ENCODE data around the gene EPM2A. TPM values are rescaled to one million over a fixed set of nuclear protein-coding genes. Genes with fewer than 3 reads are reported as not detected.

The EPM2A gene
- total RNA-seq, 1 donor from 2014 or later: 14.0 TPM

DNA sequence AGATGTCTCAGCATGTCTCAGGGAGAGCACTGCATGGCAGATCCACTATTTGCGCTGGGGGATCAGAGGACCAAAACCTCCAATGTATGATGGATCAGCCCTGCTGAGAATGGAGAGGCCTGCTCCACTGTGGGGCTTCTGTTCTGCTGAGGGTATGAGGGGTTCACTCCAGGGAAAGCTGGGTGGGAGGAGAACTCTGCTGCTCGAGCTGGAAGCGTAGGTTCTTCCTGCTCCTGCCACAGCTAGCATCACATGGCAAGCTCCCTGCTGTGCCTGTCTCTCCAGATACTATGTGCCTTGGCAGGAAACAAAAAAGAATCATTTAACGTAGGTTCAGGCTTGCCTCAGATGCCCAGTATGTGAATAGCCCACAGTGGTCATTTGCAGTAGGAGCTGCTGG, 105.8 kb downstream of the EPM2A start:
- TF ChIP-seq POLR2AphosphoS5 (IDR thresholded peaks at IDR 0.05; ENCODE audit: insufficient read depth in 1 of 2, low read depth in 1 of 2): no peak
- no peak for TF ChIP-seq POLR2A (IDR thresholded peaks at IDR 0.05)
- TF ChIP-seq, protein P1, sequence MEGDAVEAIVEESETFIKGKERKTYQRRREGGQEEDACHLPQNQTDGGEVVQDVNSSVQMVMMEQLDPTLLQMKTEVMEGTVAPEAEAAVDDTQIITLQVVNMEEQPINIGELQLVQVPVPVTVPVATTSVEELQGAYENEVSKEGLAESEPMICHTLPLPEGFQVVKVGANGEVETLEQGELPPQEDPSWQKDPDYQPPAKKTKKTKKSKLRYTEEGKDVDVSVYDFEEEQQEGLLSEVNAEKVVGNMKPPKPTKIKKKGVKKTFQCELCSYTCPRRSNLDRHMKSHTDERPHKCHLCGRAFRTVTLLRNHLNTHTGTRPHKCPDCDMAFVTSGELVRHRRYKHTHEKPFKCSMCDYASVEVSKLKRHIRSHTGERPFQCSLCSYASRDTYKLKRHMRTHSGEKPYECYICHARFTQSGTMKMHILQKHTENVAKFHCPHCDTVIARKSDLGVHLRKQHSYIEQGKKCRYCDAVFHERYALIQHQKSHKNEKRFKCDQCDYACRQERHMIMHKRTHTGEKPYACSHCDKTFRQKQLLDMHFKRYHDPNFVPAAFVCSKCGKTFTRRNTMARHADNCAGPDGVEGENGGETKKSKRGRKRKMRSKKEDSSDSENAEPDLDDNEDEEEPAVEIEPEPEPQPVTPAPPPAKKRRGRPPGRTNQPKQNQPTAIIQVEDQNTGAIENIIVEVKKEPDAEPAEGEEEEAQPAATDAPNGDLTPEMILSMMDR (IDR thresholded peaks at IDR 0.05): no peak
- intact Hi-C loops (cut with DNase I): no loop called here
- no peaks in the 10 kb centered on the region for H3K9me3 ChIP-seq
- no peaks in the 10 kb centered on the region for H3K36me3 ChIP-seq
- DNase-seq (ENCODE audit: extremely low spot score in 2 of 2): no peak
- H3K4me3 ChIP-seq: no peak overlapping the region
- no peaks in the 10 kb centered on the region for H3K4me1 ChIP-seq
- H3K27me3 ChIP-seq: no peaks in the 10 kb centered on the region
- H3K27ac ChIP-seq: no peak overlapping the region

DNA sequence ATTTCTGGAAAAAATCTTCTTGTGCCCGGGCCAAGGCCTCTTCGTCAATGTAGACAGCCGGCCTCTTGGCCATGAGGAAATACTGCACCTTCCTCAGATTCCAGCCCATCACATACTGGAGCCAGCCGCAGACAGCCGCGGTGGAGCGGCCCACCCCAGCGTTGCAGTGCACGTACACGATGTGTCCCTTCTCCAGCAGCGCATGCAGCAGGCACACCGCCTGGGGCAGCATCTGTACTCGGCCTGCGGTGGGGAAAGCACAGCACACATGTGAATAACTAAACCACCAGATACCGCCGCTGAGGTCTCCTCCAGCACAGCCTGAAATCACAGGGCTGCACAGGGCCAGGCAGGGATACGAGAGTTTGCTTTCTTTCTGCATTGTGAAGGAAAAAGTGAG, 107.9 kb downstream of the EPM2A start:
- Histone ChIP-seq H3K27ac (no peak overlapping the region), H3K4me1 (no peaks in the 10 kb centered on the region), H3K27me3 (no peaks in the 10 kb centered on the region), H3K36me3 (no peaks in the 10 kb centered on the region), H3K4me3 (no peak overlapping the region), H3K9me3 (no peaks in the 10 kb centered on the region)
- no peak for TF ChIP-seq POLR2A (IDR thresholded peaks at IDR 0.05)
- TF ChIP-seq, protein P1 (IDR thresholded peaks at IDR 0.05): no peak
- no peak for TF ChIP-seq POLR2AphosphoS5 (IDR thresholded peaks at IDR 0.05; ENCODE audit: insufficient read depth in 1 of 2, low read depth in 1 of 2)
- intact Hi-C loops (cut with DNase I): no loop called here
- DNase-seq (ENCODE audit: extremely low spot score in 2 of 2): no peak

DNA sequence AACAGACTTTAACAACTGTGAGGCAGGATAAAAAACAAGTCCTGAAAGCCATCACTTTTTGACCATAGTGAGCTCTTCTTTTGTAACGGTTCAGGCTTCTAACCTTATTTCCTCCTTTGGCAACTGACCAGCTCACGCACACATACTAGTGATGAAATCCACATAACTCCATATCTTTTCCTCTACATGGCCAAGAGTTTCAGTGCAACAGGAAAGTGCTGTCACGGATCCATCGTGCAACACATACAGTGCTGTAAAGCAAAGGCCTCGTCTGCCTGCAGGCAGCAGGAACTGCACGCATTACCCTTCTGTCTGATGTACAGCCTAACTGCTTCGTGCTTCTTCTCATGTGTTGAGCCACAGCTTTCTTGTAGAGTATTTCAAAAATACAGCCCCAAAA, 108.5 kb downstream of the EPM2A start:
- Histone ChIP-seq H3K9me3 (no peaks in the 10 kb centered on the region), H3K27ac (no peak overlapping the region), H3K4me3 (no peak overlapping the region), H3K36me3 (no peaks in the 10 kb centered on the region), H3K27me3 (no peaks in the 10 kb centered on the region), H3K4me1 (no peaks in the 10 kb centered on the region)
- no peak for DNase-seq (ENCODE audit: extremely low spot score in 2 of 2)
- intact Hi-C loops (cut with DNase I): no loop called here
- TF ChIP-seq, protein P1 (IDR thresholded peaks at IDR 0.05): no peak
- no peak for TF ChIP-seq POLR2A (IDR thresholded peaks at IDR 0.05)
- no peak for TF ChIP-seq POLR2AphosphoS5 (IDR thresholded peaks at IDR 0.05; ENCODE audit: insufficient read depth in 1 of 2, low read depth in 1 of 2)

DNA sequence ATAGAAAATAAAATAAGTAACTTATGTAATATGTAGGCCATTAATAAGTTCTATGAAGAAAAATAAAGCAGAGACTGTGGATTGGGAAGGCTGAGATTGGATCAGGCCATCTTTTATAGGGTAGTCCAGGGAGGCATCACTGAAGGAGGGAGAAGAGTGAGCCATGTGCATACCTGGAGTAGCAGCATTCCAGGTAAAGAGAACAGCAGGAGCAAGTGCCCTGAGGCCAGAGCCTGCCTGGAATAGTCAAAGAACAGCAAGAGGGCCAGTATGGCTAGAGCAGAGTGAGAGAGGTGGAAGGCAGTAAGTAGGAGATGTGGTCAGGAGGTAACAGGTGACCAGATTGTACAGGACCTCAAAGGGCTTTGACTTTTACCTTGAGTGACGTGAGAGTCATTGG, 112.1 kb downstream of the EPM2A start:
- Histone ChIP-seq H3K27me3 (no peaks in the 10 kb centered on the region), H3K4me3 (no peak overlapping the region), H3K9me3 (no peaks in the 10 kb centered on the region), H3K4me1 (no peaks in the 10 kb centered on the region), H3K36me3 (no peaks in the 10 kb centered on the region), H3K27ac (no peak overlapping the region)
- no peak for TF ChIP-seq POLR2AphosphoS5 (IDR thresholded peaks at IDR 0.05; ENCODE audit: insufficient read depth in 1 of 2, low read depth in 1 of 2)
- TF ChIP-seq, protein P1 (IDR thresholded peaks at IDR 0.05): no peak
- TF ChIP-seq POLR2A (IDR thresholded peaks at IDR 0.05): no peak
- intact Hi-C loops (cut with DNase I): no loop called here
- no peak for DNase-seq (ENCODE audit: extremely low spot score in 2 of 2)

DNA sequence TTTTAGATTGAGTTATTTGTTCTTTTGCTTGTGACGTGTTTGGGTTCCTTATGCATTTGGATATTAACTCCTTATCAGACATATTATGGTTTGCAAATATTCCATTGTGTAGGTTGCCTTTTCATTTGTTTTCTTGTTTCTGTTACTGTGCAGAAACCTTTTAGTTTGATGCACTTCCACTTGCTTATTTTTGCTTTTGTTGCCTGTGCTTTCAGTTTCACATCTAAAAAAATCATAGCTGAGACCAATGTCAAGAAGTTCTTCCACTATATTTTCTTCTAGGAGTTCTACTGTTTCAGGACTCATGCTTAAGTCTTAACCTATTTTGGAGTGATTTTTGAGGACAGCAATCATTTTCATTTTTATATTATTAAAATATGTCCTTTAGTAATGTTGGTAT, 113.5 kb downstream of the EPM2A start:
- no peak for TF ChIP-seq POLR2AphosphoS5 (IDR thresholded peaks at IDR 0.05; ENCODE audit: insufficient read depth in 1 of 2, low read depth in 1 of 2)
- TF ChIP-seq POLR2A (IDR thresholded peaks at IDR 0.05): no peak
- TF ChIP-seq, protein P1 (IDR thresholded peaks at IDR 0.05): no peak
- Histone ChIP-seq H3K27ac (no peak overlapping the region), H3K4me3 (no peak overlapping the region), H3K9me3 (no peaks in the 10 kb centered on the region), H3K27me3 (no peaks in the 10 kb centered on the region), H3K4me1 (no peaks in the 10 kb centered on the region), H3K36me3 (no peaks in the 10 kb centered on the region)
- no peak for DNase-seq (ENCODE audit: extremely low spot score in 2 of 2)
- intact Hi-C loops (cut with DNase I): no loop called here

Measured in vagina (tissue), 2 donors.